Effector memory CD4-positive, alpha-beta T cell (primary cell): ENCODE results near the gene SMTNL2.

Experiments used
- DNase-seq, 3 donors: peaks; one replicate each; pipeline ENCODE4 v3.0.0-alpha.2; 2020
- H3K27ac ChIP-seq: 2 replicates; pipeline ENCODE4 v1.7.0; 2013; ENCODE audit warnings: mild to moderate bottlenecking, low read length, moderate library complexity; ENCODE audit not compliant: insufficient read depth, poor library complexity, severe bottlenecking
- H3K27me3 ChIP-seq: replicated peaks from 2 replicates; pipeline ENCODE4 v1.7.0; 2013; ENCODE audit warnings: mild to moderate bottlenecking, low read length; ENCODE audit not compliant: insufficient read depth, control insufficient read depth, poor library complexity, severe bottlenecking
- H3K36me3 ChIP-seq: 2 replicates; pipeline ENCODE4 v1.7.0; 2013; ENCODE audit warnings: mild to moderate bottlenecking, low read length, moderate library complexity; ENCODE audit not compliant: control insufficient read depth, insufficient read depth
- H3K4me1 ChIP-seq: 2 replicates; pipeline ENCODE4 v1.7.0; 2013; ENCODE audit warnings: low read length, mild to moderate bottlenecking; ENCODE audit not compliant: control insufficient read depth, insufficient read depth, poor library complexity, severe bottlenecking
- H3K4me3 ChIP-seq: 2 replicates; pipeline ENCODE4 v1.7.0; 2013; ENCODE audit warnings: low read length, low read depth, mild to moderate bottlenecking; ENCODE audit not compliant: insufficient read depth, poor library complexity, severe bottlenecking
- H3K9me3 ChIP-seq: 2 replicates; pipeline ENCODE4 v1.7.0; 2013; ENCODE audit warnings: mild to moderate bottlenecking, low read length, moderate library complexity; ENCODE audit not compliant: control insufficient read depth

The SMTNL2 gene

GRCh38 chr17:4539576-4540223 is 44.6 kb upstream of the SMTNL2 start:
- no peaks in the 10 kb centered on the region for H3K9me3 ChIP-seq
- no peaks in the 10 kb centered on the region for H3K4me1 ChIP-seq
- H3K36me3 ChIP-seq, result peaks cover 61% of the 10 kb centered on the region
- no peak overlapping the region for H3K27ac ChIP-seq
- DNase-seq, result no peak
- H3K4me3 ChIP-seq, result no peak overlapping the region
- no peaks in the 10 kb centered on the region for H3K27me3 ChIP-seq

- Histone ChIP-seq H3K4me3 (no peak overlapping the region), H3K27me3 (no peaks in the 10 kb centered on the region), H3K4me1 (no peaks in the 10 kb centered on the region), H3K9me3 (no peaks in the 10 kb centered on the region), H3K27ac (no peak overlapping the region), H3K36me3 (peaks cover 64% of the 10 kb centered on the region)
- DNase-seq, result no peak
Measured at GRCh38 chr17:4540224-4540651, 44.1 kb upstream of the SMTNL2 start.

GRCh38 chr17:4540687-4541327 is 43.5 kb upstream of the SMTNL2 start:
- no peaks in the 10 kb centered on the region for H3K4me1 ChIP-seq
- H3K9me3 ChIP-seq, result no peaks in the 10 kb centered on the region
- no peak overlapping the region for H3K4me3 ChIP-seq
- DNase-seq, result no peak
- H3K27ac ChIP-seq, result no peak overlapping the region
- no peaks in the 10 kb centered on the region for H3K27me3 ChIP-seq
- H3K36me3 ChIP-seq, result peaks cover 70% of the 10 kb centered on the region

- Histone ChIP-seq H3K27me3 (no peaks in the 10 kb centered on the region), H3K27ac (no peak overlapping the region), H3K4me1 (no peaks in the 10 kb centered on the region), H3K4me3 (no peak overlapping the region), H3K9me3 (no peaks in the 10 kb centered on the region), H3K36me3 (peaks cover 74% of the 10 kb centered on the region)
- no peak for DNase-seq
Measured at GRCh38 chr17:4541328-4542002, 42.9 kb upstream of the SMTNL2 start.

- no peaks in the 10 kb centered on the region for H3K27me3 ChIP-seq
- no peak for DNase-seq
- peaks cover 81% of the 10 kb centered on the region for H3K36me3 ChIP-seq
- no peaks in the 10 kb centered on the region for H3K9me3 ChIP-seq
- H3K4me3 ChIP-seq, result no peak overlapping the region
- H3K4me1 ChIP-seq, result no peaks in the 10 kb centered on the region
- no peak overlapping the region for H3K27ac ChIP-seq
Measured at GRCh38 chr17:4542003-4542725, 42.2 kb upstream of the SMTNL2 start.

GRCh38 chr17:4542726-4543191 is 41.6 kb upstream of the SMTNL2 start:
- Histone ChIP-seq H3K9me3 (no peaks in the 10 kb centered on the region), H3K27ac (no peak overlapping the region), H3K4me3 (no peak overlapping the region), H3K36me3 (peaks cover 87% of the 10 kb centered on the region), H3K4me1 (no peaks in the 10 kb centered on the region), H3K27me3 (no peaks in the 10 kb centered on the region)
- no peak for DNase-seq

- no peak overlapping the region for H3K27ac ChIP-seq
- peaks cover 92% of the 10 kb centered on the region for H3K36me3 ChIP-seq
- DNase-seq, result no peak
- no peaks in the 10 kb centered on the region for H3K27me3 ChIP-seq
- H3K4me3 ChIP-seq, result no peak overlapping the region
- H3K9me3 ChIP-seq, result no peaks in the 10 kb centered on the region
- H3K4me1 ChIP-seq, result no peaks in the 10 kb centered on the region
Measured at GRCh38 chr17:4543557-4544026, 40.7 kb upstream of the SMTNL2 start.

- no peak for DNase-seq
- H3K27ac ChIP-seq, result no peak overlapping the region
- no peak overlapping the region for H3K4me3 ChIP-seq
- no peaks in the 10 kb centered on the region for H3K4me1 ChIP-seq
- no peaks in the 10 kb centered on the region for H3K9me3 ChIP-seq
- H3K27me3 ChIP-seq, result no peaks in the 10 kb centered on the region
- peaks cover 92% of the 10 kb centered on the region for H3K36me3 ChIP-seq
Measured at GRCh38 chr17:4544135-4544950, 40.0 kb upstream of the SMTNL2 start.

GRCh38 chr17:4544951-4545216 is 39.4 kb upstream of the SMTNL2 start:
- no peaks in the 10 kb centered on the region for H3K27me3 ChIP-seq
- no peaks in the 10 kb centered on the region for H3K4me1 ChIP-seq
- DNase-seq, result no peak
- H3K4me3 ChIP-seq, result no peak overlapping the region
- H3K27ac ChIP-seq, result no peak overlapping the region
- peaks cover 92% of the 10 kb centered on the region for H3K36me3 ChIP-seq
- no peaks in the 10 kb centered on the region for H3K9me3 ChIP-seq
